Fibroblast of the aortic adventitia (primary cell): ENCODE measurements around the gene NHERF1. TPM values are rescaled to one million over a fixed set of nuclear protein-coding genes. Genes with fewer than 3 reads are reported as not detected.

Experiments used
- DNase-seq: peaks from one replicate; pipeline ENCODE4 v3.0.0-alpha.2; 2010; ENCODE audit warnings: low read depth
- H3K4me3 ChIP-seq: 2 replicates; pipeline ENCODE4 v1.5.1; 2011; ENCODE audit warnings: low read depth, mild to moderate bottlenecking, control low read depth, low read length, moderate library complexity
- CTCF ChIP-seq: IDR thresholded peaks from 2 replicates; pipeline ENCODE4 v1.5.1; 2011; ENCODE audit warnings: mild to moderate bottlenecking, low read length, control low read depth, inconsistent platforms; ENCODE audit not compliant: insufficient read depth
- total RNA-seq: library from RNA; depleted of rRNA; stranded (reverse); fragments of >200 nt; gene quantifications from 2 replicates; pipeline ENCODE4 v1.2.3, GENCODE V29; 2012; ENCODE audit warnings: low replicate concordance

NHERF1 gene
- total RNA-seq, 1 donor = 11.0 TPM

GRCh38 chr17:74764751-74765286, 16.4 kb downstream of the NHERF1 start:
- no peak for TF ChIP-seq CTCF
- H3K4me3 ChIP-seq = no peak overlapping the region
- no peak for DNase-seq

GRCh38 chr17:74766413-74766812, 18.0 kb downstream of the NHERF1 start:
- H3K4me3 ChIP-seq = no peak overlapping the region
- DNase-seq = no peak
- no peak for TF ChIP-seq CTCF

- H3K4me3 ChIP-seq = no peak overlapping the region
- no peak for DNase-seq
- no peak for TF ChIP-seq CTCF
These were observed 18.7 kb downstream of the NHERF1 start for GRCh38 chr17:74767111-74767516.

GRCh38 chr17:74768069-74768762, 19.8 kb downstream of the NHERF1 start:
- DNase-seq = peak; percentile 74
- no peak overlapping the region for H3K4me3 ChIP-seq
- TF ChIP-seq CTCF = no peak

- no peak for DNase-seq
- TF ChIP-seq CTCF = no peak
- H3K4me3 ChIP-seq = no peak overlapping the region
These were observed 20.3 kb downstream of the NHERF1 start for GRCh38 chr17:74768763-74769114.

GRCh38 chr17:74769266-74769855, 20.9 kb downstream of the NHERF1 start:
- DNase-seq = no peak
- no peak for TF ChIP-seq CTCF
- no peak overlapping the region for H3K4me3 ChIP-seq
